Suppressor macrophage (primary cell): ENCODE data around the gene PCDHGA1.

ENCODE experiments used
- DNase-seq, 4 experiments: peaks; one replicate each; pipeline ENCODE4 v3.0.0-alpha.2; 2020 to 2022

The PCDHGA1 gene

DNA sequence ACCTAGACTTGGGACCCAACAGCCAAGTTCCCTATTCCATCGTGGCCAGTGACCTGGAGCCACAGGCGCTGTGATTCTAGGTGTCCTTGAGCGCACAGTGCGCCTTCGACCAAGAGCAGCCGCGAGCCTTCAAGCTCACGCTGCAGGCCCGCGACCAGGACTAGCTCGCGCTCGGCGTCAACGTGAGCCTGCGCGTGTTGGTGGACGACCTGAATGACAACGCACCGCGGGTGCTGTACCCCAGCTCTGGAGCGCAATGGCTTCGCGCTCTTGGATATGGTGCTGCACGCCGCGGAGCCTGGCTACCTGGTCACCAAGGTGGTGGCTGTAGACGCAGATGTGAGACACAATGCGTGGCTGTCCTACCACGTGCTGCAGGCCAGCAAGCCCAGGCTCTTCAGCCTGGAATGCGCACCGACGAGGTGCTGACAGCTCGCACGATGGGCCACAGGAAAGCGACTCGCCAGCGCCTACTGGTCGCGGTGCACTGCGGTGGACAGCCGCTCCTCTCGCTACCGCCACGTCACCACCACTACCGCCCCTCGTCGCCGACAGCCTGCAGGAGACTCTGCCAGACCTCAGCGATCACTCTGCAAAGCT is 111.4 kb downstream of the PCDHGA1 start:
- no peak for DNase-seq

GRCh38 chr5:141465351-141465750 is 135.0 kb downstream of the PCDHGA1 start:
- DNase-seq = no peak

GRCh38 chr5:141475625-141476131 is 145.4 kb downstream of the PCDHGA1 start, which contains the start of gene PCDHGC3:
PCDHGC3 (plus strand) TSS chr5:141475966; CDS start chr5:141476117, 151 bp downstream.
- peak; percentile 82 to 89 (median 86) for DNase-seq

- peak; percentile 46 to 66 (median 57) for DNase-seq
These were observed 146.0 kb downstream of the PCDHGA1 start for GRCh38 chr5:141476132-141476911.

- DNase-seq = no peak
These were observed 146.8 kb downstream of the PCDHGA1 start for GRCh38 chr5:141477044-141477575.

DNA sequence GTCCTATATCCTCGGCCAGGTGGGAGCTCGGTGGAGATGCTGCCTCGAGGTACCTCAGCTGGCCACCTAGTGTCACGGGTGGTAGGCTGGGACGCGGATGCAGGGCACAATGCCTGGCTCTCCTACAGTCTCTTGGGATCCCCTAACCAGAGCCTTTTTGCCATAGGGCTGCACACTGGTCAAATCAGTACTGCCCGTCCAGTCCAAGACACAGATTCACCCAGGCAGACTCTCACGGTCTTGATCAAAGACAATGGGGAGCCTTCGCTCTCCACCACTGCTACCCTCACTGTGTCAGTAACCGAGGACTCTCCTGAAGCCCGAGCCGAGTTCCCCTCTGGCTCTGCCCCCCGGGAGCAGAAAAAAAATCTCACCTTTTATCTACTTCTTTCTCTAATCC is 147.5 kb downstream of the PCDHGA1 start:
- DNase-seq = no peak

DNA sequence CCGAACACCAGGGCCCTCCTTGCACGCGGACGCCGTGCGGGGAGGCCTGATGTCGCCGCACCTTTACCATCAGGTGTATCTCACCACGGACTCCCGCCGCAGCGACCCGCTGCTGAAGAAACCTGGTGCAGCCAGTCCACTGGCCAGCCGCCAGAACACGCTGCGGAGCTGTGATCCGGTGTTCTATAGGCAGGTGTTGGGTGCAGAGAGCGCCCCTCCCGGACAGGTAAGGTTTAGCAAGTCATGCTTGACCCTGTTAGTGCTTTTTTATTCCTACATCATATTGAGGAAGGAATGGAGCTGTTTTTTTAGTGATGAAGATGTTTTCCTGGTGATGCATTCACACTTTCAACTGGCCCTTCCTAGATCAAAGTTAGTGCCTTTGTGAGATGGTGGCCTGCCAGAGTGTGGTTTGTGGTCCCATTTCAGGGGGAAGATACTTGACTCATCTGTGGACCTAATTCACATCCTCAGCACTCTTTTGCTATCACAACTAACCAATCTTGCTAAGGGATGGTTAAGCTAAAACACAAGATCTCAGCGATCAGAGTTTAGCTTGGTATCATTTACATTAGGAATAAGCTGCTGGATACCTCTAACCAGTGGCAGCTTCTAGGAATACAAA is 148.1 kb downstream of the PCDHGA1 start:
- no peak for DNase-seq

GRCh38 chr5:141479776-141480175 is 149.5 kb downstream of the PCDHGA1 start:
- peak in 2 of 4 experiments; percentile 47 to 52 for DNase-seq

DNA sequence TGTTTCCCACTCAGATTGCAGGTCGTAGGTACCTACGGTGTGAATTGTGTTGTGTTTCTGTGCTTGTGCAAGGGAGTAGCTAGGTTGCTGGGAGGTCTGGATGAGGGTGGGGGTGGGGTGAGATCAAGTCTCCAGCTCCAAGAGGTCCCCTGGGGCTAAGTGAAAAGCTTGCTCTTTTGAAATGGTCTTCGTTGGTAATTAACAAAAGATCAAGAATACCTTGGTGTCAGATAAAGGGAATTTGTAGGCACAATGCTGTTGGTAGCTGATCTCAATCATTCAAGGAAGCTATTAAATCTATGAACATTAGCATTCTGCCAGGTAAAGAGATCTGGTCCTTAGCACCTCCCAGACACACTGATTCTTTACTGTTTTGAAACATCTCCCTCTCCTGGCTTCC is 153.6 kb downstream of the PCDHGA1 start:
- DNase-seq = no peak

DNA sequence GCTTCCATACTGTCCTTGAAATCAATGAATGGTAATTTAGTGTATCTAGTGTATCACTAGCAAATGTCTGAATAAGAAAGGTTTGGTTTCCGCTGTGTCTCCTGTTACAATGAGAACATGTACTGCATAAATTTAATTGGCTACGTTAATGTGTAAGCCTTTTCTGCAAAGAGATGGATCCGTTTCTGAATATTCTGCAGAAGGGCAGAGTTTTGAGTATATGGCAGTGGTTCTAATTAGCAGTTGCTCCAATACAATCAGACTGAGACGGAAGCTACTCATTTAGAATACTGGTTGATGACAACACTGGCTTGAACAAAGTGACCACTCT is 154.0 kb downstream of the PCDHGA1 start:
- no peak for DNase-seq

GRCh38 chr5:141484641-141485311 is 154.5 kb downstream of the PCDHGA1 start, which contains the start of gene PCDHGC4:
PCDHGC4 (plus strand) TSS chr5:141485030; CDS start chr5:141485174, 144 bp downstream.
- no peak for DNase-seq

DNA sequence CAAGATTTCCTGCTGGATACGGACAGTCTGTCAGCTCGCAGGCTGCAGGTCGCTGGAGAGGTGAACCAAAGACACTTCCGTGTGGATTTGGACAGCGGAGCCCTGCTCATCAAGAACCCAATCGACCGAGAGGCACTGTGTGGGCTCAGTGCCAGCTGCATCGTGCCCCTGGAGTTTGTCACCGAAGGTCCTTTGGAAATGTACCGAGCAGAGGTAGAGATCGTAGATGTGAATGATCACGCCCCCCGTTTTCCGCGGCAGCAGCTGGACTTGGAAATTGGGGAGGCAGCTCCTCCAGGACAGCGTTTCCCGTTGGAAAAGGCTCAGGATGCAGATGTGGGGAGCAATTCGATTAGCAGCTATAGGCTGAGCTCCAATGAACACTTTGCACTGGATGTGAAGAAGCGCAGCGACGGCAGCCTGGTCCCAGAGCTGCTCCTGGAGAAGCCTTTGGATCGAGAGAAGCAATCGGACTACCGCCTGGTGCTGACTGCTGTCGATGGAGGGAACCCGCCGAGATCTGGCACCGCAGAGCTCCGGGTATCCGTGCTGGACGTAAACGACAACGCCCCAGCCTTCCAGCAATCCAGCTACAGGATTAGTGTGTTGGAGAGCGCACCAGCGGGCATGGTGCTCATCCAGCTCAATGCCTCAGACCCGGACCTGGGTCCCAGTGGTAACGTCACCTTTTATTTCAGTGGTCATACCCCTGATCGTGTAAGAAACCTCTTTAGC is 155.2 kb downstream of the PCDHGA1 start:
- DNase-seq = no peak

DNA sequence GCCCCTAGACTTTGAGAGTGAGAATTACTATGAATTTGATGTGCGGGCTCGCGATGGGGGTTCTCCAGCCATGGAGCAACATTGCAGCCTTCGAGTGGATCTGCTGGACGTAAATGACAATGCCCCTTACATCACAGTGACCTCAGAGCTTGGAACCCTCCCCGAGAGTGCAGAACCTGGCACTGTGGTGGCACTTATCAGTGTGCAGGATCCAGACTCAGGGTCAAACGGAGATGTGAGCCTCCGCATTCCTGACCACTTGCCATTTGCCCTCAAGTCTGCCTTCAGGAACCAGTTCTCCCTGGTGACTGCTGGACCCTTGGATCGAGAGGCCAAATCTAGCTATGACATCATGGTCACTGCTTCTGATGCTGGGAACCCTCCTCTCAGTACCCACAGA is 155.8 kb downstream of the PCDHGA1 start:
- DNase-seq = no peak

DNA sequence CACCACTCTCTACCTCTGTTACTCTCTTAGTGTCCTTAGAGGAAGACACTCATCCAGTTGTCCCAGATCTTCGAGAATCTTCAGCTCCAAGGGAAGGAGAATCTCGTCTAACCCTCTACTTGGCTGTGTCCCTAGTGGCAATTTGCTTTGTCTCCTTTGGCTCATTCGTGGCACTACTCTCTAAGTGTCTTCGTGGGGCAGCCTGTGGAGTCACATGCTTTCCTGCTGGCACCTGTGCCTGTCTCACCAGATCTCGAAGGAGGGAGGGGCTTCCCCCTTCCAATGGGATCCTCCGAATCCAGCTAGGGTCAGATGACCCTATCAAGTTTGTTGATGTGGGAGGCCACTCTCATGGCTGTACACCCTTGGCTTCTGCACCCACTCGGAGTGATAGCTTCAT is 156.8 kb downstream of the PCDHGA1 start:
- no peak for DNase-seq

GRCh38 chr5:141488591-141489561 is 158.6 kb downstream of the PCDHGA1 start, which contains the start of gene PCDHGC5:
PCDHGC5 (plus strand) TSS chr5:141489081; CDS start chr5:141489241, 160 bp downstream.
- DNase-seq = no peak

DNA sequence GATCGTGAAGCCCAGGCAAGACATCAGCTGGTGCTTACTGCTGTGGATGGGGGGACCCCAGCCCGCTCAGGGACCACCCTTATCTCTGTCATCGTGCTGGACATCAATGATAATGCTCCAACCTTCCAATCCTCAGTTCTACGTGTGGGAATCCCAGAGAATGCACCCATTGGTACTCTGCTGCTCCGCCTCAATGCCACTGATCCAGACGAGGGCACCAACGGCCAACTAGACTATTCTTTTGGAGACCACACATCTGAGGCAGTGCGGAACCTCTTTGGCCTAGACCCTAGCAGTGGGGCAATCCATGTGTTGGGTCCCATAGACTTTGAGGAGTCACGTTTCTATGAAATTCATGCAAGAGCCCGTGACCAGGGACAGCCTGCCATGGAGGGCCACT is 159.5 kb downstream of the PCDHGA1 start:
- DNase-seq = no peak

GRCh38 chr5:141490271-141490670 is 160.0 kb downstream of the PCDHGA1 start:
- no peak for DNase-seq

GRCh38 chr5:141490771-141491170 is 160.5 kb downstream of the PCDHGA1 start:
- no peak for DNase-seq

DNA sequence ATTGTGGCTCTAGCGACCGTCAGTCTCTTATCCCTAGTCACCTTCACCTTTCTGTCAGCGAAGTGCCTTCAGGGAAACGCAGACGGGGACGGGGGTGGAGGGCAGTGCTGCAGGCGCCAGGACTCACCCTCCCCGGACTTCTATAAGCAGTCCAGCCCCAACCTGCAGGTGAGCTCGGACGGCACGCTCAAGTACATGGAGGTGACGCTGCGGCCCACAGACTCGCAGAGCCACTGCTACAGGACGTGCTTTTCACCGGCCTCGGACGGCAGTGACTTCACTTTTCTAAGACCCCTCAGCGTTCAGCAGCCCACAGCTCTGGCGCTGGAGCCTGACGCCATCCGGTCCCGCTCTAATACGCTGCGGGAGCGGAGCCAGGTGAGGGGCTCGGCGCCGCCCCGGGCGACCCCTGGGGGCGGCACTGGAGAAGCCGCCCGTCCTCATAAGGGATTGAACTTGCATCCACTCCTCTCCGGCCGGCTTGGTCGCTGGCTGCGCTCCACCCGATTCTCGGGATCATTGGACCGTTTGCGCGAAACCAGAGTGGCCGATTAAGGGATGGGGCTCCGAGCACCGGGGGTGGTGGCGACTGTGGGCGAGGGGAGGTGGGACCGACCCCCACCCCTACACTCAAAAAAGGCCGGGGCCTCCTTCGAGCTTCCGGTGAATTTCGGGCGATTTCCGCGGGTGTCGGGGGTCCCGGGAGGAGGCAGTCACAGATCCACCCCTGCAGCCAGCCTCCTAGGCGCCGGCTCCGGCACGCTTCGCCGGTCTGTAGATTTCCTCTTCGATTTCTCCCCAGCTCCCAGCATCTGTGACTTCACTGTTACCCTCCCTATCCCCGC is 161.2 kb downstream of the PCDHGA1 start:
- no peak for DNase-seq
